Measurements from ENCODE around the gene DDX39B. TPM values are rescaled to one million over a fixed set of nuclear protein-coding genes. Genes with fewer than 3 reads are reported as not detected.

DDX39B gene
- total and polyA plus RNA-seq, 9 of the 15 experiments (the other 6 are each of a cell fraction or from before 2014, with no cell fraction given): 479 to 869 (median 592) TPM

GRCh38 chr6:31497531-31498476 lies 44.0 kb downstream of the DDX39B start, which contains the start of gene MICB:
MICB (plus strand) TSS chr6:31498145; CDS start chr6:31498194, 49 bp downstream.
- FAIRE-seq: peak; percentile 84
- no peaks in the 10 kb centered on the region for H3K36me3 ChIP-seq (ENCODE audit: control insufficient read depth, insufficient read depth, low read length)
- H3K4me3 ChIP-seq: peak within 1 kb of the TSS; percentile 88
- H3K9me1 ChIP-seq (ENCODE audit: control insufficient read depth, insufficient read depth, low read length): no peaks in the 10 kb centered on the region
- peaks cover 36% of the 10 kb centered on the region; the same call in 2 of the 3 replicates for H3K79me2 ChIP-seq (ENCODE audit: control insufficient read depth, insufficient read depth, low read length)
- peaks cover 27 to 44% of the 10 kb centered on the region in 2 experiments for H3K4me1 ChIP-seq (replicated peaks in 1 of 2; ENCODE audit: control insufficient read depth in 2 of 2, insufficient read depth in 2 of 2, low read length in 2 of 2)
- peak within 1 kb of the TSS; percentile 67 to 96 for H3K9ac ChIP-seq (ENCODE audit: insufficient read depth in 1 of 2, low read depth in 2 of 2, low read length in 2 of 2)
- no TSS peak for BruUV-seq (replicated peaks)
- H3K9me3 ChIP-seq (replicated peaks; ENCODE audit: control insufficient read depth, insufficient read depth, low read depth, low read length): no peaks in the 10 kb centered on the region
- POLR2A ChIA-PET: interaction anchor here (0.6 to 2.5 kb wide), 16 partner anchors 10 to 333 kb away, joined by 3 to 23 read pairs (median 4); partner anchors contain the start of genes CSNK2B and DDX39B
- ATAC-seq: peak; percentile 80
- WGBS (ENCODE audit: insufficient coverage, low coverage, missing lambda C conversion rate): under 1% methylated on average over 63 of the region's 64 CpGs
- H4K20me1 ChIP-seq (replicated peaks; ENCODE audit: control insufficient read depth, insufficient read depth, low read length): peaks cover 7% of the 10 kb centered on the region; the same call in 1 of the 2 replicates
- H3K4me2 ChIP-seq (ENCODE audit: insufficient read depth, low read length): peak within 1 kb of the TSS; percentile 87
- intact Hi-C loops (cut with micrococcal nuclease): no loop called here
- in situ Hi-C loops (cut with MboI): loop anchor here (5.0 kb wide), 1 partner anchor 34 kb away; no protein-coding TSS in a partner anchor
- CTCF ChIA-PET (ENCODE audit: low intra/inter-chr PET ratio): interaction anchor here (0.6 kb wide), 1 partner anchor 99 kb away, joined by 7 read pairs; no protein-coding TSS in a partner anchor
- H2AFZ ChIP-seq (ENCODE audit: low read depth, low read length): peak within 1 kb of the TSS; percentile 89
- no peaks in the 10 kb centered on the region for H3K27me3 ChIP-seq (ENCODE audit: control insufficient read depth in 2 of 2, insufficient read depth in 2 of 2, low read length in 2 of 2)
- peak within 1 kb of the TSS; percentile 71 for H3K27ac ChIP-seq (ENCODE audit: extremely low read depth, low read depth, low read length)
- DNase-seq (ENCODE audit: extremely low read depth in 1 of 4, low spot score in 3 of 4): peak; percentile 86 to 97 (median 88)
- TF ChIP-seq MAZ (CRISPR knock-in tag; conservative IDR thresholded peaks at IDR 0.05 in 1 of 2, IDR thresholded peaks at IDR 0.05 in 1 of 2) (peak in 1 of 2 experiments; percentile 20; a peak in 2 of 4 replicates), HNRNPLL (IDR thresholded peaks at IDR 0.05; ENCODE audit: low read depth, low read length, poor library complexity, severe bottlenecking) (peak; percentile 69), TCFL5 (CRISPR knock-in tag; conservative IDR thresholded peaks at IDR 0.05) (no peak), CBX1 (IDR thresholded peaks at IDR 0.05; ENCODE audit: low read depth) (no peak), MYC (IDR thresholded peaks at IDR 0.05; ENCODE audit: low read depth, low read length) (peak; percentile 39; the same call in 1 of the 2 replicates), MYC (CRISPR knock-in tag; IDR thresholded peaks at IDR 0.05; ENCODE audit: borderline replicate concordance, low read depth) (no peak), NCOA6 (IDR thresholded peaks at IDR 0.05) (peak; percentile 76), NR2C2 (CRISPR knock-in tag; IDR thresholded peaks at IDR 0.05) (no peak), NR2C2 (tag; IDR thresholded peaks at IDR 0.05) (no peak), ZNF436 (CRISPR knock-in tag; IDR thresholded peaks at IDR 0.05) (no peak), ARID4B (CRISPR knock-in tag; IDR thresholded peaks at IDR 0.05) (no peak; the same call in 1 of the 2 replicates), STAT6 (CRISPR knock-in tag; IDR thresholded peaks at IDR 0.05) (0 out of 2 replicates have a peak, but pooled peaks have one; percentile 17), RBM39 (optimal IDR thresholded peaks at IDR 0.05; ENCODE audit: low read depth, low read length) (no peak)
